ENCODE data around the gene LPIN1.

DNA sequence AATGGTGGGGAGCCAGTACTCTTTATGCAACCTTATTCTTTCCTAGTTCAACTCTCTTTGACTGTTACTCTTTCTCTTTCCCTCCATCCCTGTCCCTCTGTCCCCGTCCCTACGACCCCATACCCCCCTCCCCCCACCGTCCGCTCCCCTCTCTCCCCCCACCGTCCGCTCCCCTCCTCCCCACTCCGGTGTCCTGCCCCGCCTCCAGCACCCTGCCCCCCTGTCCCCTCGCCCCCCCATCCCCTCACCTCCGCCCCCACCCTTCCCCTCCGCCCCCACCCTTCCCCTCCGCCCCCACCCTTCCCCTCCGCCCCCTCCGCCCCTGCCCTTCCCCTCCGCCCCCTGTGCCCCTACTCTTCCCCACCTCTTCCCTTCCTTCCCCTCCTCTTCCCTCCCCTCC is 128.4 kb downstream of the LPIN1 start:
- TF ChIP-seq CEBPB (IDR thresholded peaks at IDR 0.05) (no peak), RAD21 (IDR thresholded peaks at IDR 0.05; ENCODE audit: low read depth) (no peak), REST (IDR thresholded peaks at IDR 0.05; ENCODE audit: low read depth) (no peak), MAX (IDR thresholded peaks at IDR 0.05) (no peak), TEAD4 (IDR thresholded peaks at IDR 0.05) (no peak), CREB1 (IDR thresholded peaks at IDR 0.05; ENCODE audit: low read depth) (no peak), ZBTB7A (IDR thresholded peaks at IDR 0.05; ENCODE audit: low read depth) (no peak), YY1 (IDR thresholded peaks at IDR 0.05; ENCODE audit: low read depth) (no peak), TCF12 (IDR thresholded peaks at IDR 0.05; ENCODE audit: low read depth) (no peak), EGR1 (IDR thresholded peaks at IDR 0.05) (no peak), TAF1 (IDR thresholded peaks at IDR 0.05; ENCODE audit: low read depth) (no peak), EP300 (IDR thresholded peaks at IDR 0.05; ENCODE audit: borderline replicate concordance) (no peak)
